Measurements from ENCODE around the gene CYP26C1.
A peak's percentile ranks its signal among the peaks of the same experiment; 100 is the strongest.

The CYP26C1 gene

DNA sequence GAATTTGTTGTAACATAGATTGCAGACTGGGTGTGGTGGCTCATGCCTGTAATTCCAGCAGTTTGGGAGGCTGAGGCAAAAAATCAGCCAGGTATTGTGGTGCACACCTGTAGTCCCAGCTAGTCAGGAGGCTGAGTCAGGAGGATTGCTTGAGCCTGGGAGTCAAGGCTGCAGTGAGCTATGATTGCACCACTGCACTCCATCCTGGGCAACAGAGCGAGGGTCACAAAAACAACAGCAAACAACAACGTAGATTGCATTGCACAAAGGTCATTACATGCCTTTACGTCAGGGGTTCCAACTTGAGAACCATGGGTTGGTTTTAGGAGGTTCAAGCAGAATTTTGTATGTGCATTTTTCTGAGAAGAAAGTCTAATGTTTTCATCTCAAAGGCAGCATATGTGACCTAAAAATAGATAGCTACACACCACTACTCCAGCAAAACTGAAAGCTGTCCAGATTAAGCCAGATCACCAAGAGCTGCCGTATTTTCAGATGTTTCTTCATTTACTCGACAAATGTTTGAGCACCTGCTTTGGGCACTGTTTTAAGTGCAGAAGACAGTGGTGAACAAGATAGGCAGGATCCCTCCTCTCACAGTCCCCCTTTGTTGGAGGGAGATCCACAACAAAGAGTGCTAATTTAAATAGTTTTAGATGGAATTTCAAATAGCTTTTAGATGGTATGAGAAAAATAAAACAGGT lies 28.3 kb upstream of the CYP26C1 start:
- DNase-seq (ENCODE audit: low spot score), result no peak
- TF ChIP-seq, protein P1, sequence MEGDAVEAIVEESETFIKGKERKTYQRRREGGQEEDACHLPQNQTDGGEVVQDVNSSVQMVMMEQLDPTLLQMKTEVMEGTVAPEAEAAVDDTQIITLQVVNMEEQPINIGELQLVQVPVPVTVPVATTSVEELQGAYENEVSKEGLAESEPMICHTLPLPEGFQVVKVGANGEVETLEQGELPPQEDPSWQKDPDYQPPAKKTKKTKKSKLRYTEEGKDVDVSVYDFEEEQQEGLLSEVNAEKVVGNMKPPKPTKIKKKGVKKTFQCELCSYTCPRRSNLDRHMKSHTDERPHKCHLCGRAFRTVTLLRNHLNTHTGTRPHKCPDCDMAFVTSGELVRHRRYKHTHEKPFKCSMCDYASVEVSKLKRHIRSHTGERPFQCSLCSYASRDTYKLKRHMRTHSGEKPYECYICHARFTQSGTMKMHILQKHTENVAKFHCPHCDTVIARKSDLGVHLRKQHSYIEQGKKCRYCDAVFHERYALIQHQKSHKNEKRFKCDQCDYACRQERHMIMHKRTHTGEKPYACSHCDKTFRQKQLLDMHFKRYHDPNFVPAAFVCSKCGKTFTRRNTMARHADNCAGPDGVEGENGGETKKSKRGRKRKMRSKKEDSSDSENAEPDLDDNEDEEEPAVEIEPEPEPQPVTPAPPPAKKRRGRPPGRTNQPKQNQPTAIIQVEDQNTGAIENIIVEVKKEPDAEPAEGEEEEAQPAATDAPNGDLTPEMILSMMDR (IDR thresholded peaks at IDR 0.05; ENCODE audit: extremely low read depth, missing control alignments), result no peak

DNA sequence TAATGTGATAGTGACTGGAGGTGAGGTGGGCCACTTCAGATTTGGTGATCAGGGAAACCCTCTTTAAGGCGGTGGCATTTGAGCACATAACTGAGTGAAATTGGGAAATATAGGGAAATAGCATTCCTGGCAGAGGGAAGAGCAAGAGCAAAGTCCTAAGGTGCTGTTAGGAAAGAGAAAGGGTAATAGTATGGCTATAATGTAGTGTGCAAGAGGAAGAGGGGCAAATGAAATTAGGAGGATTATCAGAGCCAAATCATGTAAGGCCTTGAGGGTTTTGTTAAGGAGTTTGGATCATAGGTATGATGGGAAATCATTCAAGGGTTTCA lies 27.8 kb upstream of the CYP26C1 start:
- no peak for DNase-seq (ENCODE audit: low spot score)
- TF ChIP-seq, protein P1 (IDR thresholded peaks at IDR 0.05; ENCODE audit: extremely low read depth, missing control alignments), result no peak

DNA sequence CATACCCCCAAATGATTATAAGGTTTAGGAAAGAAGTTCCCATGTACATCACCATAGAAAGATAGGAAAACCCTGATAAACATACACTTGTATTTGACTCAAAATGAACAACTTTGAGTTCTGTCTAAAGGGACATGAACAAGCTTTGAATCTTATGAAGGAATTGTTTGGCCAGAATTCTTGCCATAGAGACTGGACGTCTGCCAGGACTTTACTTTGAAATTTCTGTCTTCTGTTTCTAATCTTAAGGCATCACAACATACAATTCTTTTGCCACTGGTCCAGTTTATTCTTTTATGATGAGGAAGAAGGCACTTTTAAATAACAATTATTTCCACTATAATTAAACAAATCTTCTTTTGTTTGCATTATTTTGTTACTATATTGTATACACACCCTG lies 26.2 kb upstream of the CYP26C1 start:
- TF ChIP-seq, protein P1 (IDR thresholded peaks at IDR 0.05; ENCODE audit: extremely low read depth, missing control alignments), result no peak
- no peak for DNase-seq (ENCODE audit: low spot score)

DNA sequence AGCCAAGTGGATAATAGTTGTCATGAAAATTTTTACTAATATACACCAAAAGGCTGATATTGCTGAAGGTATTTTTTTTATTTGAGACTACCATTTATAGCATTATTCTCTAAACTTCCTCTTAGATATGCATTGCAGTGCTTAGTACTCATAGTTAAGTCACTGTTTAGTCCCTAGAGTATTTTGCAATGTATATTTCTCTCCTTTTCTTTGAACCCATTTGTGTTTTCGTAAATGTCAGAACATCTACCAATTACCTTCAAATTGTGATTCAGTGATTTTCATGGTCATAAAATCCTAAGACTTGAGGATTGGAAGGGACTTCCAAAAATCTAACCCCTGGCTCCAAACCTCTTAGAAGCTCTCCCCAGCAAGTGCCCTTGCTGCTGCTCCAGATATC lies 21.5 kb upstream of the CYP26C1 start:
- no peak for DNase-seq (ENCODE audit: low spot score)

DNA sequence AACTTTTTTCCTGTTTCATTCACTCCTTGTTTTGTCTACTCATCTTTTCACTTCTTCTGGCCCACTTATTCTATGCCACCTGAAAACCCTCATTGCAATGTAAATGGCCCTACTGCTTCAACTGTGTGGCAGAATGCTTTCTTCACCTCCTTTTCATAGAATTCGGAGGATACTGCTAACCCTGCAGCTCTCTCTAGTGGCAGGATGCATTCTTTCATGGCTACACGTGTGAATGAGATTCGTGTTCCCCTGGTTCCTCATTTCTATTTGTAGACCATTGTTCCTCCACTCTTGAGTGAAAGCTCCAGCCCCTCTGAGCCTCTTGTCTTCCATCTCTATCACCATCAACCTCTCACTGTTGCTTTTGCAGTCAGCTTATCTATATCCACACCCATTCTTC lies 20.9 kb upstream of the CYP26C1 start:
- TF ChIP-seq, protein P1 (IDR thresholded peaks at IDR 0.05; ENCODE audit: extremely low read depth, missing control alignments), result peak; percentile 31
- DNase-seq (ENCODE audit: low spot score), result peak; percentile 56

More for the DNA sequence above, 21.5 kb upstream of the CYP26C1 start:
- TF ChIP-seq, protein P1 (IDR thresholded peaks at IDR 0.05; ENCODE audit: extremely low read depth, missing control alignments), result no peak

DNA sequence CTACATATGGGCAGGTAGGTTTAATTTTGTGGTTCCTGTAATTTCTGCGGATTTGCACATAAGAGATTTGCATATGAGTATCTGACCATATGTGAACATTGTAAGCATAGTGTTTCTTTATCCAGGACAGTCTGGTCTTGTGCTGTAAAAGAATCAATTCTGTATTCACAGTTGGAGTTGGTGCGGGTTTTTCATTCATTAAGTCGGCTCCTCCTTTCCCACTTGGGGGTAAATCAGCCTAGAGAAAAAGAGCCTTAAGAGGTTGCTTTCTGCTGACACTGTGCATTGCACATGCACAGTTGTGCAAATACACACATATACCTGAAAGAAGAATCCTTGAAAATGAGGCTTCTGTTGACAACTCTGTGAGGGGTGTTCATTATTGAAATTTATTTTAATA lies 6.1 kb upstream of the CYP26C1 start:
- TF ChIP-seq, protein P1 (IDR thresholded peaks at IDR 0.05; ENCODE audit: extremely low read depth, missing control alignments), result no peak
- no peak for DNase-seq (ENCODE audit: low spot score)

DNA sequence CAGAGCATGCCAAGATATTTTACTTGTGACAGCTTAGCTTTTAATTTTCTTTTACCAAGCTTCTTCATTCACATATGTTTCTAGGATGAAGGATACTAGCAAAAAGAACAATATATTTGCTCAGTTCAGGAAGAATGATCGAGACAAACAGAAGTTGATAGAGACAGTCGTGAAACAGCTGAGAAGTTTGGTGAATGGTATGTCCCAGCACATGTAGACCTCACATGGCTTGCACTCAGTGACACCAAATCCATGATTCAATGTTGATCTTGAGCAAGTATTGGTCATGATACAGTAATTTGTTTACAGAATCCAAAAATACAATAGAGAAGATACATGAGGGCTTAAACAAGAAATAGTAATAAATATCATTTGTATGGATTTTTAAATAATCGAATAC lies 2.5 kb upstream of the CYP26C1 start:
- no peak for DNase-seq (ENCODE audit: low spot score)
- TF ChIP-seq, protein P1 (IDR thresholded peaks at IDR 0.05; ENCODE audit: extremely low read depth, missing control alignments), result no peak
